Tibial nerve (tissue), 4 donors: ENCODE data around the gene NEK2. TPM values are rescaled to one million over a fixed set of nuclear protein-coding genes. Genes with fewer than 3 reads are reported as not detected.
A peak's percentile ranks its signal among the peaks of the same experiment; 100 is the strongest.
"Not testable (repeated sequence)": the region's sequence is repeated elsewhere in the genome, so short reads cannot be mapped to it uniquely, and the experiment has no call there.

Experiments used
- DNase-seq, 2 donors: peaks; one replicate each; pipeline ENCODE4 v3.0.0-alpha.2; 2019; ENCODE audit warnings: low spot score in 2 of 2
- H3K27ac ChIP-seq, 4 donors: fragments of 200-600 bp; sonication (generic) in 3 of 4; one replicate each; pipeline ENCODE4 v1.5.1; 2017 to 2019; ENCODE audit warnings: mild to moderate bottlenecking in 1 of 4
- H3K27me3 ChIP-seq, 2 donors: fragments of 200-600 bp; sonication (generic) in 1 of 2; one replicate each; pipeline versions ENCODE4 v1.5.1 to v1.6.0; 2017 to 2019
- H3K36me3 ChIP-seq, 3 donors: fragments of 200-600 bp; sonication (generic); one replicate each; pipeline ENCODE4 v1.5.1; 2018 to 2019
- H3K4me1 ChIP-seq, 4 donors: fragments of 200-600 bp; sonication (generic) in 3 of 4; one replicate each; pipeline ENCODE4 v1.5.1; 2017 to 2019
- H3K4me3 ChIP-seq, 4 donors: fragments of 200-600 bp; sonication (generic) in 3 of 4; one replicate each; pipeline ENCODE4 v1.5.1; 2017 to 2019; ENCODE audit warnings: mild to moderate bottlenecking in 1 of 4, moderate library complexity in 1 of 4
- H3K9me3 ChIP-seq, 4 donors: fragments of 200-600 bp; sonication (generic) in 3 of 4; one replicate each; pipeline ENCODE4 v1.5.1; 2017 to 2019
- EP300 ChIP-seq, 2 donors: sonication (generic); formaldehyde crosslinking; IDR thresholded peaks; one replicate each; pipeline ENCODE4 v1.6.1; 2017; ENCODE audit warnings: antibody characterized with exemption in 2 of 2, mild to moderate bottlenecking in 1 of 2
- POLR2A ChIP-seq, 2 donors: fragments of 450-650 bp; IDR thresholded peaks; one replicate each; pipeline ENCODE4 v1.6.1; 2017; ENCODE audit warnings: antibody characterized with exemption in 2 of 2, mild to moderate bottlenecking in 2 of 2, moderate library complexity in 2 of 2
- WGBS, 2 donors: methylation state at CpG; one replicate each; pipeline ENCODE4 v1.1.5; 2018; 5-methylcytosine and 5-hydroxymethylcytosine counted together
- total RNA-seq, 4 donors: library from RNA; depleted of rRNA; stranded (reverse); fragments of >200 nt; gene quantifications; one replicate each; pipeline ENCODE4 v1.1.0, GENCODE V29; 2016
- TF ChIP-seq, protein P1 (sequence below), 5 experiments: fragments of 200-600 bp in 3 of 5; fragments of 450-650 bp in 2 of 5; sonication (generic) in 3 of 5; IDR thresholded peaks; one replicate each; pipeline ENCODE4 v1.5.1; 2016 to 2019; ENCODE audit warnings: antibody characterized with exemption in 5 of 5, mild to moderate bottlenecking in 3 of 5, moderate library complexity in 2 of 5

Gene NEK2
- total RNA-seq, 4 donors from 2014 or later, result 1.8 to 2.0 TPM; not detected in 2

DNA sequence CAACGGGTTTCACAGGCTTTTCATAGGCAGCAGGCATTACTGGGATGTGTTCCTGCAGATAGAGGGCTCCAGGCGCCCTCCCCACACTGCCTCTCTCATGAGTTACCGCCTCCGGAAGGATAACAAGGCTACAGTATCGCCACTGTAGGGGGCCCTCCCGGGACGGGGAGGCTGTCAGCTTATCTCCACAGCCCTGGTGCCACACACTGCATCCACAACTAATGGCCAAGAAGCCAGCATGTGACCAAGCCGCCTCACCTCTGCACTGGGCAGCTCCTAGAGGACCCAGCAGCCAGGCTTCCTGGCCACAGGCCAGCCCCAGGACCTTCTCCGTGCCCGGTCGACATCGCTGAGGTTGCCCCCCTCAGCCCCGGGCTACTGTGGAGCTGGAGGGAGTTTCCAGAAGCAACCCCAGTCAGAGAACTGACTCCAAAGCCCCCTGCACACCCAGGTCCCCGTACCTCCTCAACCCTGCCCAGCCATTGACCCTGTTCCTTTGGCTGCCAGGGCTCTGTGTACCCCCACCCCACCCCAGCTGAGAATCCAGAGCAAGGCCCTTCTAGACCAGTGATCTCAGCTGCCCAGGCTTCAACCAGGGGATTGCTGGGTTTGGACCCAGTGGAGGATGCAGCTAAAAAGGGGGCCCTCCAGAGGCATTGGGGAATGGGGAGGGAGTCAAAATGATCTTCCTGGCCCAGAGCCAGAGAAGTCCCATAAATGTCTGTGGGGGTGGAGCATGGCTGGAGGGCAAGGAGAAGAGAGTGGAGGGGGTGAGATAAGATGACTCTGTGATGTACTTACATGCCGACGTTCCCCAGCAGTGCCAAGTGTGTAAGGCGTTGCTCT, 45.0 kb downstream of the NEK2 start:
- Histone ChIP-seq H3K36me3 (no peaks in the 10 kb centered on the region), H3K27me3 (no peaks in the 10 kb centered on the region), H3K27ac (no peak overlapping the region), H3K4me3 (no peak overlapping the region), H3K9me3 (no peaks in the 10 kb centered on the region), H3K4me1 (peaks cover 0 to 15% (median 0%) of the 10 kb centered on the region in 4 donors)
- no peak for DNase-seq
- TF ChIP-seq POLR2A (IDR thresholded peaks at IDR 0.05) (no peak), EP300 (IDR thresholded peaks at IDR 0.05) (no peak)
- TF ChIP-seq, protein P1, sequence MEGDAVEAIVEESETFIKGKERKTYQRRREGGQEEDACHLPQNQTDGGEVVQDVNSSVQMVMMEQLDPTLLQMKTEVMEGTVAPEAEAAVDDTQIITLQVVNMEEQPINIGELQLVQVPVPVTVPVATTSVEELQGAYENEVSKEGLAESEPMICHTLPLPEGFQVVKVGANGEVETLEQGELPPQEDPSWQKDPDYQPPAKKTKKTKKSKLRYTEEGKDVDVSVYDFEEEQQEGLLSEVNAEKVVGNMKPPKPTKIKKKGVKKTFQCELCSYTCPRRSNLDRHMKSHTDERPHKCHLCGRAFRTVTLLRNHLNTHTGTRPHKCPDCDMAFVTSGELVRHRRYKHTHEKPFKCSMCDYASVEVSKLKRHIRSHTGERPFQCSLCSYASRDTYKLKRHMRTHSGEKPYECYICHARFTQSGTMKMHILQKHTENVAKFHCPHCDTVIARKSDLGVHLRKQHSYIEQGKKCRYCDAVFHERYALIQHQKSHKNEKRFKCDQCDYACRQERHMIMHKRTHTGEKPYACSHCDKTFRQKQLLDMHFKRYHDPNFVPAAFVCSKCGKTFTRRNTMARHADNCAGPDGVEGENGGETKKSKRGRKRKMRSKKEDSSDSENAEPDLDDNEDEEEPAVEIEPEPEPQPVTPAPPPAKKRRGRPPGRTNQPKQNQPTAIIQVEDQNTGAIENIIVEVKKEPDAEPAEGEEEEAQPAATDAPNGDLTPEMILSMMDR (IDR thresholded peaks at IDR 0.05), result no peak
- WGBS, 2 donors, result 41 to 65% methylated on average over 13 to 17 of the region's 17 CpGs

DNA sequence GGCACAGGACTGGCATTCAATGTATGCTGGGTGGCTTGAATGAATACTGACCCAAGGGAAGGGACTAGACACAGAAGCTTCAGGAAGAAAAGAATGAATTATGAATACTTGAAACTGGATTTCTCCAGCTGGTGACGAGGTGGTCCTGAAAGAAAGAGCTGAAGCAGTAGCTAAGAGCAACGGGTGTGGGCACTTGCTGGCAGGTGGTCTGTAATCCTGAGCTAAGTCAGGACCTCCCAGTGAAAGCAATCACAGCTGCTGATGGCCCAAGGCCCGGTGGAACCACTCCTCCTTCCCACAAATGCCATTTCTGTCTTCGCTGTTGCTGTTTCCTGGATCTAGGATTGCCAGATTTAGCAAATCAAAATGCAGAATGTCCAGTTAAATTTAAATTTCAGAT, 47.0 kb downstream of the NEK2 start:
- no peak for TF ChIP-seq POLR2A (IDR thresholded peaks at IDR 0.05)
- TF ChIP-seq EP300 (IDR thresholded peaks at IDR 0.05), result no peak
- TF ChIP-seq, protein P1 (IDR thresholded peaks at IDR 0.05), result no peak
- Histone ChIP-seq H3K9me3 (no peaks in the 10 kb centered on the region), H3K27me3 (no peaks in the 10 kb centered on the region), H3K36me3 (no peaks in the 10 kb centered on the region), H3K27ac (no peak overlapping the region), H3K4me1 (peaks cover 0 to 13% (median 0%) of the 10 kb centered on the region in 4 donors), H3K4me3 (no peak overlapping the region)
- WGBS, 2 donors, result 50 to 60% methylated on average over 4 of the region's 4 CpGs
- DNase-seq, result no peak

DNA sequence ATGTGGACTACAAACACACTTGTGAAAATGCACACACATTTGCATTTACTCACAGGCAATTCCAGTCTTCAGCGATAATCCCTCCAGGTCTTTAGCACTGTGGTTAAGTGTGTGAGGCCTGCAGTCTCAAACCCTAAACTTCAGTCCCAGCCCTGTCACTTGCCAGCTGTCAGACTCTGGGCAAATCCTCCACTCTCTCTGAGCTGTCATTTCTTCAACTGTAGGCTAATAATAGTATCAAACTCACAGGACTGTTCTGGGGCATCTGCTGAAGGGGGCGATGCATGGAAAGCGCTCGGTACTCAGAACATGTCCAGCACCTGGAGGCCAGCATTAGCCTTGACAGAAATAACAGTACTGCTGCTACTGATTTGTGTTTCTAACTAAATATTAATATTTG, 48.2 kb downstream of the NEK2 start:
- TF ChIP-seq, protein P1 (IDR thresholded peaks at IDR 0.05), result no peak
- TF ChIP-seq EP300 (IDR thresholded peaks at IDR 0.05), result no peak
- no peak for TF ChIP-seq POLR2A (IDR thresholded peaks at IDR 0.05)
- H3K4me1 ChIP-seq, result peaks cover 0 to 1% (median 0%) of the 10 kb centered on the region in 4 donors
- DNase-seq, result no peak
- no peaks in the 10 kb centered on the region for H3K36me3 ChIP-seq
- H3K9me3 ChIP-seq, result no peaks in the 10 kb centered on the region
- no peaks in the 10 kb centered on the region for H3K27me3 ChIP-seq
- H3K4me3 ChIP-seq, result no peak overlapping the region
- H3K27ac ChIP-seq, result no peak overlapping the region
- 90% methylated on average over 4 of the region's 4 CpGs for WGBS, 2 donors

DNA sequence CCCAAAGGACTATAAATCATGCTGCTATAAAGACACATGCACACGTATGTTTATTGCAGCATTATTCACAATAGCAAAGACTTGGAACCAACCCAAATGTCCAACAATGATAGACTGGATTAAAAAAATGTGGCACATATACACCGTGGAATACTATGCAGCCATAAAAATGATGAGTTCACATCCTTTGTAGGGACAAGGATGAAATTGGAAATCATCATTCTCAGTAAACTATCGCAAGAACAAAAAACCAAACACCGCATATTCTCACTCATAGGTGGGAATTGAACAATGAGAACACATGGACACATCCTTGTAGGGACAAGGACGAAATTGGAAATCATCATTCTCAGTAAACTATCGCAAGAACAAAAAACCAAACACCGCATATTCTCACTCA, 49.6 kb downstream of the NEK2 start:
- H3K9me3 ChIP-seq, H3K27ac ChIP-seq, H3K36me3 ChIP-seq, H3K27me3 ChIP-seq, DNase-seq, H3K4me1 ChIP-seq, H3K4me3 ChIP-seq: not testable (repeated sequence)
- WGBS, 2 donors, result 87 to 91% methylated on average over 7 of the region's 7 CpGs

DNA sequence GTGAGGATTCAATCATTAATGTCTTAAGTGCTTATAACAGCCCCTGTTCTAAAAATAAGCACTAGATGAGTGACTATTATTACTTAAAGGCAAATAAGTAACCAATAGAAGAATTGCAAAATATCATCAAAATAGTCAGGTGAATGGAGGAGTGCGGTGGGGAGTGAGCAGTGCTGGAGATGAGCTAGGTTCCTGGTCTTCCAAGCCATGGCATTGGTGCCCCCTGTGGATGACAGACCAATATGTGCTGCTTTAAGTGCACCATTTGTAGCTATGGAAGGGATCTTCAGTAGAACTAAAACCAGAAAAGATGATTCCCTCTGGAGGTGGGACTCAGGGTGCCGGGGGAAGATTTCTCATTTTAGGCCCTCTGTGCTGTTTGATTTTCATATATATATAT, 50.4 kb downstream of the NEK2 start:
- no peaks in the 10 kb centered on the region for H3K4me1 ChIP-seq
- H3K4me3 ChIP-seq, result no peak overlapping the region
- peak in 1 of 2 donors; percentile 25 for DNase-seq
- H3K36me3 ChIP-seq, result no peaks in the 10 kb centered on the region
- 70 to 74% methylated on average over 2 of the region's 2 CpGs for WGBS, 2 donors
- TF ChIP-seq, protein P1 (IDR thresholded peaks at IDR 0.05), result peak in 3 of 5 experiments; percentile 5 to 14 (median 9)
- no peak for TF ChIP-seq EP300 (IDR thresholded peaks at IDR 0.05)
- no peak for TF ChIP-seq POLR2A (IDR thresholded peaks at IDR 0.05)
- H3K9me3 ChIP-seq, result no peaks in the 10 kb centered on the region
- no peaks in the 10 kb centered on the region for H3K27me3 ChIP-seq
- no peak overlapping the region for H3K27ac ChIP-seq
